Thyroid gland (tissue), 4 donors: ENCODE results near the gene GALNT13.

Experiments used
- CTCF ChIP-seq, 6 experiments: fragments of 200-600 bp in 3 of 6; fragments of 450-650 bp in 3 of 6; sonication (generic) in 3 of 6; IDR thresholded peaks; one replicate each; pipeline ENCODE4 v1.5.1; 2016 to 2019; ENCODE audit warnings: antibody characterized with exemption in 6 of 6, mild to moderate bottlenecking in 2 of 6, inconsistent platforms in 1 of 6, moderate library complexity in 1 of 6
- POLR2A ChIP-seq, 2 donors: fragments of 450-650 bp; IDR thresholded peaks; one replicate each; pipeline ENCODE4 v1.6.1; 2017; ENCODE audit warnings: antibody characterized with exemption in 2 of 2, mild to moderate bottlenecking in 2 of 2, moderate library complexity in 1 of 2

DNA sequence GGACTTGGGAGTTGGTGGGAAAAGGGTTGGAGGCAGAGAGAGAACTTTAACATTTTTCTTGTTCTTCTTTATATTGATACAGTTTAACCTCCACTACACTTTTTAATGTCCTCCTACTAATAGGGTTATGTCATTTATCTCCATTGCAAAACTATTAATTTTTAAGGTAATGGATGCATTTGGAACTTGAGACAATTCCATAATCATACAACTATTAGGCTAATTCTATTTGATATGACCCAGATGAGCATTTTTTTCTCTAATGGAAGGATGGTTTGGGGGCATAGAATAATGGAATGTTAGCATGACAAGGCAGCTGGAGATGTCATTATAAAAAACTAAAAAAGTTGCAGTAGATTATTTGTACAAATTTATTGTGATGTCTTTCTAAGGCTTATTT, 587.6 kb downstream of the GALNT13 start:
- TF ChIP-seq POLR2A (IDR thresholded peaks at IDR 0.05) (no peak), CTCF (IDR thresholded peaks at IDR 0.05) (no peak)
